ENCODE measurements around the gene PDILT.

DNA sequence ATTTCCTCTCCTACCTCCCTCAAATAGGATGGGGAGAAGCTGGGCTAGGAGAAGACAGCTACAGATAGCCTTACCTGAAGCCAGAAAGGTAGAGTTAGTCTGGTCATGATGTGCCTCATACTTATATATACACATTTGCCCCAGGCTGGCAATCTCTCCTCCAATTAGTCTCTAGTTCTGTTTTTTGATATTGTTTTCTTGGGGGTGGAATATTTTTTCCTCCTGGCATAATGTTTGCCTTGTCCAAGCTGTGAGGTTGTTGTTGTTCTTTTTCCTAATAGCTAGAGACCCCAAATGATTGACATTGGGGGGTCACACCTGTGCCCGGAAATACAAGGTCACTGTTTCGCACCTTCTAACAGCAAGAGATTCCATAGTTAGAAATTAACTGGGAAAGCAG is 51.9 kb downstream of the PDILT start, which contains the start of gene UMOD:
- no peak for TF ChIP-seq EP300 (IDR thresholded peaks at IDR 0.05; ENCODE audit: borderline replicate concordance)
- no peak for TF ChIP-seq EGR1 (IDR thresholded peaks at IDR 0.05)
- no peak for TF ChIP-seq CEBPB (IDR thresholded peaks at IDR 0.05)
- TF ChIP-seq, protein P1, sequence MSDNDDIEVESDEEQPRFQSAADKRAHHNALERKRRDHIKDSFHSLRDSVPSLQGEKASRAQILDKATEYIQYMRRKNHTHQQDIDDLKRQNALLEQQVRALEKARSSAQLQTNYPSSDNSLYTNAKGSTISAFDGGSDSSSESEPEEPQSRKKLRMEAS (IDR thresholded peaks at IDR 0.05), result no peak
- no peak for TF ChIP-seq RAD21 (IDR thresholded peaks at IDR 0.05; ENCODE audit: low read depth)
- TF ChIP-seq TAF1 (IDR thresholded peaks at IDR 0.05; ENCODE audit: low read depth), result no peak
- TF ChIP-seq YY1 (IDR thresholded peaks at IDR 0.05; ENCODE audit: low read depth), result no peak
- TF ChIP-seq FOXM1 (IDR thresholded peaks at IDR 0.05; ENCODE audit: borderline replicate concordance, low read depth), result no peak
